AG10803 (cell line): ENCODE results near the gene PIGU.

ENCODE experiments used
- DNase-seq: peaks from one replicate; pipeline ENCODE4 v3.0.0; 2010; ENCODE audit warnings: low read depth
- H3K4me3 ChIP-seq: 2 replicates; pipeline ENCODE4 v1.5.1; 2011; ENCODE audit warnings: mild to moderate bottlenecking, low read length, control low read depth
- TF ChIP-seq, protein P1 (sequence below): conservative IDR thresholded peaks from 2 replicates; pipeline ENCODE4 v1.5.1; 2011; ENCODE audit warnings: mild to moderate bottlenecking, low read length, control low read depth, inconsistent platforms

Gene PIGU

GRCh38 chr20:34530342-34530741 lies 146.6 kb downstream of the PIGU start:
- TF ChIP-seq, protein P1, sequence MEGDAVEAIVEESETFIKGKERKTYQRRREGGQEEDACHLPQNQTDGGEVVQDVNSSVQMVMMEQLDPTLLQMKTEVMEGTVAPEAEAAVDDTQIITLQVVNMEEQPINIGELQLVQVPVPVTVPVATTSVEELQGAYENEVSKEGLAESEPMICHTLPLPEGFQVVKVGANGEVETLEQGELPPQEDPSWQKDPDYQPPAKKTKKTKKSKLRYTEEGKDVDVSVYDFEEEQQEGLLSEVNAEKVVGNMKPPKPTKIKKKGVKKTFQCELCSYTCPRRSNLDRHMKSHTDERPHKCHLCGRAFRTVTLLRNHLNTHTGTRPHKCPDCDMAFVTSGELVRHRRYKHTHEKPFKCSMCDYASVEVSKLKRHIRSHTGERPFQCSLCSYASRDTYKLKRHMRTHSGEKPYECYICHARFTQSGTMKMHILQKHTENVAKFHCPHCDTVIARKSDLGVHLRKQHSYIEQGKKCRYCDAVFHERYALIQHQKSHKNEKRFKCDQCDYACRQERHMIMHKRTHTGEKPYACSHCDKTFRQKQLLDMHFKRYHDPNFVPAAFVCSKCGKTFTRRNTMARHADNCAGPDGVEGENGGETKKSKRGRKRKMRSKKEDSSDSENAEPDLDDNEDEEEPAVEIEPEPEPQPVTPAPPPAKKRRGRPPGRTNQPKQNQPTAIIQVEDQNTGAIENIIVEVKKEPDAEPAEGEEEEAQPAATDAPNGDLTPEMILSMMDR, result no peak
- DNase-seq, result no peak

DNA sequence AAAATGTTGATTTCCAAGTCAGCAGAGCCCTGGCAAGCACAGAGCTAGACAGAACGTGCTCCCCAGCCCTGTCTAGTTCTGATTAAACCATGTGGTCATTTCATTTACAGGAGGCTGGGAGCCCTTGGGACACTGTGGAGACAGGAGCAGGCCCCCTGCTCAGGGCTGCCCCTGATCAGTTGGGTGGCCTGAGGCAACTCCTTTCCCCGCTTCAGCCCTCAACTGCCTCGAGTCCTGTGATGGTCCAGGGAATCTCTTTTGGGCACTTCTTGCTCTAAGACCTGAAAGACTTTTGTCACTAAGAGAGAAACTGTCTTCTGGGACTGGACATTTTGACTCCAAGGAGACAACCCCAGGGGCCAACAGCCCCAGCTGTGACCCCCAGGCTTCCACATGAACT lies 147.2 kb downstream of the PIGU start:
- DNase-seq, result no peak
- no peak overlapping the region for H3K4me3 ChIP-seq
- TF ChIP-seq, protein P1, result no peak

More at GRCh38 chr20:34530342-34530741, 146.6 kb downstream of the PIGU start:
- no peak overlapping the region for H3K4me3 ChIP-seq

DNA sequence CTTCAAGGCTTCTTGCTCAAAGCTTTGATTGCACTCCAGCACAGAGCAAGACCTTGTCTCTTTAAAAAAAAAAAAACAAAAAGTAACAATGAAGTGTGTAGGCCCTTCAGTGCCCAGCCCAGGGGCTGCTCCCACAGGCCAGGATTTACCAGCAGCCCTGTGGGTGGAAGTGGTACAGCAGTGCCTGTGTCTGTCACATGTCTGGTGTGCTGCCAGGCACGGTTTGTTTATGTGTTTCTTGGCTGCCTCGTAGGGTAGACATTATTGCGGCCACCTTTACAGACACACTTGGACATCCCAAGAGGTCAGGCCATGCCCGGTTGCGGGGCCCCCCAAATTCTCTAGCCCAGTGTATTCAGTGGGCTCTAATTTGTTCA lies 148.0 kb downstream of the PIGU start:
- DNase-seq, result no peak
- H3K4me3 ChIP-seq, result no peak overlapping the region
- TF ChIP-seq, protein P1, result no peak

DNA sequence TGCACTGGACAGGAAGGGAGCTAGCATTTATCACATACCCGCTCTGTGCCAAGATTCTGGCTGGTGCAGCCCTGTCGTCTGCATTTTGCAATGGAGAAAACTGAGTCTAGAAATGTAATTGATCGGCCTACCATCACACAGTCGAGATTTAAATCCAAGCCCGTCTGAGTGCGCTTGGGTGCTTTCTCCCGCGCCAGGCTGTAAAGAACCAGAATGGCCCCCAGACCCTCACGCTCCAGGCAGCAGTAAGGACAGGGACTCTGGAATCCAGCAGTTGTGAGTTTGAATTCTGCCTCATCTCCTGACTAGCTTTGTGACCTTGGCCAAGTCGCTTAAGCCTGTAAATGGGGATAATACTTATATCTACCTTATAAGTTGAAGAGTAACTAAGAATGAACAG lies 149.9 kb downstream of the PIGU start:
- TF ChIP-seq, protein P1, result no peak
- no peak for DNase-seq
- no peak overlapping the region for H3K4me3 ChIP-seq

DNA sequence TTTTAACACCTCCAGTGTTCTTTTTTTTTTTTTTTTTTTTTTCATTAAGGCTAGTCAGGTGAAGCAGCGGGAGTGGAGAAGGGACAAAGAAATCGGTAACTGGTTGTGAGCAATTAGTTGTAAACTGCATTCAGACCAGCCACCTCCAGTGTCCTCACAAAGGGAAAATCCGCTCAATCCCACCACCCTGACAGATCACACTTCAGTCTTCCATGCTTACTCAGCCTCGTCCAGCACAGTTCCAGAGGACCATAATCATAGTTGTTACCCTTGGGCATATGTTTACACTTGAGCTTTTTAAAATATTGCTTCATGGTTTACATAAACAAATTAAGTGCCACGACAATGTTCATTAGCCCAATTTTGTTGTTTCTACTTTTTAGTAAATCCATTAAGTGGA lies 150.4 kb downstream of the PIGU start:
- TF ChIP-seq, protein P1, result no peak
- no peak overlapping the region; the same call in 1 of the 2 replicates for H3K4me3 ChIP-seq
- no peak for DNase-seq

DNA sequence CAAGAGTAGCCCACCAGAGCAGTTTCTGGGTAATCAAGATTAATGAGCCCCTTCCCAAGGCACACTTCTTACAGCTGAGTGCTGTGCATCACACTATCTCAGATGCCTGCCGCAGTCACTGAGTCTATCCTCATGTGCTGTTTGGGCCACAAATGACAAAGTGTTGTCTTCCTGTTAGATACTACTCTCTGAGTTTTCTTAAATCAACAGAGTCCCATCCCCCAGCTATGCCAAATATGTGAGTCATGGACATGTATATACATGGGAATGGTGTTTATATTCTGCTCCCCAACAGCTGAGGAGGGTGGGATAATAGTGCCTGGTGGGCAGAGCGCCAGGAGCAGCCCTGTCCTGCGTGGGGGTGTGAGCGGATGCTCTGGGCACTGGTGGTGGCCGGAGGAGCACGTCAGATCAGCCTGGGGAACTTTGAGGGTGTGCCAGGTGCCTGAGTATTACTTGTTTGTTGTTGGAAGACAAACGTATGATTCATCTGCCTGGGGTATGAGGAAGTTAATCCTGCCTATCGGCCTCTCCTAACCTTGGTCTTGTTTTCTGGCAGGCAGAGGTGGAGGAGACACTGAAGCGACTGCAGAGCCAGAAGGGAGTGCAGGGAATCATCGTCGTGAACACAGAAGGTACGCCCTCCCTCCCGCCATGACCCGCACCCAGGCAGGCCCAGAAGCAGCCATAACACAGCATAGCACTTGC lies 151.0 kb downstream of the PIGU start:
- no peak overlapping the region; the same call in 1 of the 2 replicates for H3K4me3 ChIP-seq
- peak; percentile 99 for DNase-seq

GRCh38 chr20:34525342-34525708 lies 151.6 kb downstream of the PIGU start:
- TF ChIP-seq, protein P1, result no peak
- no peak overlapping the region for H3K4me3 ChIP-seq
- no peak for DNase-seq

More for the DNA sequence above, 151.0 kb downstream of the PIGU start:
- TF ChIP-seq, protein P1, result no peak
